Measurements from ENCODE around the gene RNF138.
A peak's percentile ranks its signal among the peaks of the same experiment; 100 is the strongest.
"Not testable (repeated sequence)": the region's sequence is repeated elsewhere in the genome, so short reads cannot be mapped to it uniquely, and the experiment has no call there.

The RNF138 gene, protein sequence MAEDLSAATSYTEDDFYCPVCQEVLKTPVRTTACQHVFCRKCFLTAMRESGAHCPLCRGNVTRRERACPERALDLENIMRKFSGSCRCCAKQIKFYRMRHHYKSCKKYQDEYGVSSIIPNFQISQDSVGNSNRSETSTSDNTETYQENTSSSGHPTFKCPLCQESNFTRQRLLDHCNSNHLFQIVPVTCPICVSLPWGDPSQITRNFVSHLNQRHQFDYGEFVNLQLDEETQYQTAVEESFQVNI

DNA sequence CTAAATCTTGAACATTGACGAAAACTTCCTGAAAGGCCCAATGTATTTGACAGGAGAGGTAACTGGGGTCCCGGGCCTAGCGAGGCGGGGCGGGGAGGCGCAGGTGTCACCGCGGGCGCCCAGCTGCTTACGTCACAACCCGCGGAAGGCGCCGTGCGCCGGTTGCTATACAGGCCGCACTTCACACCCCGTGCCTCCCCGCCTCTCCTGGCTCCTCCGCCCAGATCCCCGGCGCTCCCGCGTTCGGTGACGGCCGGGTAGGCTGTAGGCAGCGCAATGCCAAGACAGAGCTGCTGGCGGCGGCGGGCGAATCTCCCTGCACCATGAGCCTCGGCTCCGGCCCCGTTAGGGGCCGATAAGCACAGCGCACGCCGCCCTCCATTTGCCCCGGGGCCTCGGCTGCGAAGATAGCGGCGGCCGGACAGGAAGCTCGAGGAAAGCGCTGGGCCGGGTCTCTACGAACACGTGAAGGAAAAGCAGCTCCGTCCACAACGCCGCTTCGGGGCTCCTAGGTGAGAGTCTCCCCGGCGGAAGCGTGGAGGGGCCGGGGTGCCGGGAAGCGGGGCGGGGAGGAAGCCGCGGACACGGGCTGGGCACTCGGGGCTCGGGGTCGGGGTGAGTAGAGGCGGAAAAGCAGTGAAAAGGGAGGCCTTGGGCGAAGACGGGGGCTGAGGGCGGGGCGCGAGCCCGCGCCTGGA lies at the start of gene RNF138:
Gene RNF138, plus strand, starts transcription at position 151 of the 698 bp plus-strand sequence. CDS start 903 bp downstream, outside the sequence.
- DNase-seq, result peak; percentile 89

DNA sequence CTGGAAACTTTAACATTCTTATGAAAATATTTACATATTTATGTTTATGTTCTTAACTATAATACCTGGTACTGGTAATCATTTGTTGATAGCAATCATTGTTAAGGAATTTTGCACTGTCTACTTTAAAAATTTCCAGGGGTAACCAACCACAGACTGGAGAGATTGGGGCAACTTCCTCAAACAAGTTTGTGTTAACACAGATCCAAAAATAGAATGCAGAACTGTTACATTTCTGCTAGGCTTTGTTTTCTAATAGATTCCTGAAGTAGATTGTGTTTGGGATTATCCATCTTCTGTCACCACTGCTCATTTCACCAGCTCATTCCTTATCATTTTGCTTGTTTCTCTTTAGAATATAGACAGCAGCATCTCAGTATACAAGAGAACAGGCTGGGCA lies 49.3 kb upstream of the RNF138 start:
- DNase-seq, result no peak

DNA sequence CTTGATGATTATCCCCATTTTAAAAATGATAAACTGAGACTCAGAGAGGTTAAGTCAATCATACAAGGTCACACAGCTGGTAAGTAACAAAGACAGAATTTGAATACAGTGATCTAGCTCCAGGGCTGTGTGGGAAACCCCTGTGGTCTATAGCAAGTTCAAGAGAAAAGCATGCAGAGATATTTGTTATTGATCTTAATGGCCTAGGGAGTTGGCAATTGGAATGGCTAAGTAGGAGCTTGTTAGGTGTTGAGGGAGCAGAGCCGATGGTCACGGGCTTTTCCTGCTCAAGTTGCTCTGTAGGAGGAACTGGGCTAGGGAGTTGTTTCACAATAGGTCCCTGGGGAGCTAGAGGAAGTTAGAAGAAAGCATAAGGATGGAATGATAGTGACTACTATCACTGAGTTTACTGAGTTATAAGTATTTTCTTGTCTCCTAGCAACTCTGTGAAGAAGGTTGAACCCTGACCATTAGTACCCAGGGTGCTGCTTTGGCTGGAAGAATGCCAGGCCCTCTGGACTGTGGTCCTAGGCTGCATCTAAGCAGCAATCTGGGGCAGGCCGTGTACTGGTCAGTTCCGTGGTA lies 43.1 kb upstream of the RNF138 start:
- DNase-seq, result no peak

DNA sequence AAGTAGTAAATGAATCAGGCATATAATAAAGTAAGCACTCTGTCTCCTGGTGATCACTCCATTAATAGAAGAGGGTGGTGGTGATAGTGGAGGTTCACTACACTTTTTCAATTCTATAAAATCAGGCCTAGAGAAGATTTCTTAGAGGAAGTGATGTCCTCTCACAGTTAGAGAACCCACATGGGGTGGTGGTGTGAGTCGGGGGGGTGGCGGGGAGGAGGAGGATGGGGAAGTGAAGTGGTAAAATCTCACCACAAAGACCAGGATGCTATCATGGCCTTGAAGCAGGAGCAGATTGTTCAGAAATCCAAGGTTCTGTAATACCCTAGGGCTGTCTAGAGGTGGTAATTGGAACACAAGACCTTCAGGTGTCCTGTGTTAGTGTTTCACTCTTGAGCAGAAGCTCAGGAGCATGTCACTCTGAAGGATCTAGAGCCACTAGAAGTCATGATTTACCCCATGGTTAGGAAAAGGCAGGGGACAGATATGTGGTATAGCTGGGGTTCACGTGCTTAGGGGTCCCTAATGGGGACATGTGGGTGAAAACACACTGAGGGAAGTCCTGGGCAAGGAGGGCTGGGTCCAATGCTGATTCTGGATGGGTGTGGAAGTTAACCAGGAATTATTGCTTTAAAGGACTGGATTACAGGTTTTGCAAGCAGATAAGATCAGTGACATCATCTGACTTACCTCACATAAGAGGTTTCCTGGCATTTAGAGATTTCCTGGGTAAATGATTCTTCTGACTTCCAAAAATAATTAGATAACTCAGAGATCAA lies 42.1 kb upstream of the RNF138 start:
- peak; percentile 55 for DNase-seq

DNA sequence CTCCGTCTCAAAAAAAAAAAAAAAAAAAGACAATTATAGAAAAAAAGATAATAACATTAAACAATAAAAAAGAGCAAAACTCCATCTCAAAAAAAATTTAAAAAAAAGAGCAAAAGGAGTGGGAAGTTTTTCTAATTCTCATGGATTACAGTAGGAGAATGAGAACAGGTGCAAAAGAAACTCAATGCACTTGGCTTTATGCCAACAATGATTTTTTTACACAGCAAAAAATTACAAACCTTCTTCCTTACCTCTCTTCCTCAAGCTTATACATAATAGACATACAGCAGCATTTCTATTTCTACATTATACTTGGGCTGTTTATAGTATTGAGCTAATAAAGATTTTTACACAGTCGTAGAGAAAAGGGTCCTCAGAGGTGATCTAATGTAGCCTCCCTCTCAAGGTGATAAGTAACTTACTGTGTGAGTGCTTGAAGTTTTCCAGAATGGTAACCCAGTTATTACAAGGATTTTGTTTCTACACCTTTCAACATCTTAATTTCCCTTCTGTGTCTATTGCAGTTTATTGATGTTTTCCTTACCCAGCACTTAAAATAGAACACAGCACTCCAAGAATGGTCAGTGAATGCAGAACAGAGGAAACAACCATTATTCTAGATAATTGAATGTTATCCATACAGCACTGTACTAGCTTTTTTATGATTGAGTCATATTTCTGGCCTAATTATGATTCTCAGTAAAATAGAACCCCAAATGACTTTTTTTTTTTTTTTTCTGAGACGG lies 34.9 kb upstream of the RNF138 start:
- DNase-seq, result no peak

DNA sequence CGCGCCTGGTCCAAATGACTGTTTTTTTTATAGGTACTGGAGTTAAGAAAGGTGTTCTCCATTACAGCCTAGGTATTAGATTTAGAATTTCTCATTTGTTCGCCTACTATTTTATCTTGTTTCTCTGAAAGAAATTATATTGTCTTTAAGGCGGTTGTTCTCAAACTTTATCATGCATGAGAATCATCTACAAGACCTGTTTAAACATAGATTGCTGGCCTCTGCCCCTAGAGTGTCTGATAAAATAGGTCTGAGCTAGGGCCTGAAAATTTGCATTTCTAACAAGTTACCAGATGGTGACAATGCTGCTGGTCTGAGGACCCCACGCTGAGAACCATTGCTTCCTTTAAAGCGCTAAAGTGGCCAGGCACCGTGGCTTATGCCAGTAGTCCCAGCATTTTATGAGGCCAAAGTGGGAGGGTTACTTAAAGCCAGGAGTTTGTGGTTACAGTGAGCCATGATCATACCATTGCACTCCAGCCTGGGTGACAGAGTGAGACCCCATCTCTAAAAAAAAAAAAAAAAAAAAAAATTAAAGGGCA lies 34.0 kb upstream of the RNF138 start:
- DNase-seq, result no peak

DNA sequence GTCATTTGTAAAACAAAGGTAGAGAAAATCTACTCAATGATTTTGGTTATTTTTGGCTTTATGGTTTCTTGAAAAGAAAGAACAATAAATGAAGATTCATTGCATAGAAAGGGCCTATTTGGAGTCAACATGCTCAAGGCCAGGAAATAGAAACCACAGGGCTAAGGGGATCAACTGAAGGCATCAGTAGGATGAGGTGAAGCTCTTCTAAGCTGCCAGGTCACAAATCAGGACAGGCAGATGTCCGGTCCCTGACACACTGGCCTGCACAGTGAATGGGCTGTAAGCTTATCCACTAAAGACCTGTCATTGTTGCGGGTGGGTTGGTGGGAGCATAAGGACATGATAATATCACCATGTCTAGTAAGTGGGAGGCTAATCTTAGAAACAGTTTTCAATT lies 31.6 kb upstream of the RNF138 start:
- no peak for DNase-seq

DNA sequence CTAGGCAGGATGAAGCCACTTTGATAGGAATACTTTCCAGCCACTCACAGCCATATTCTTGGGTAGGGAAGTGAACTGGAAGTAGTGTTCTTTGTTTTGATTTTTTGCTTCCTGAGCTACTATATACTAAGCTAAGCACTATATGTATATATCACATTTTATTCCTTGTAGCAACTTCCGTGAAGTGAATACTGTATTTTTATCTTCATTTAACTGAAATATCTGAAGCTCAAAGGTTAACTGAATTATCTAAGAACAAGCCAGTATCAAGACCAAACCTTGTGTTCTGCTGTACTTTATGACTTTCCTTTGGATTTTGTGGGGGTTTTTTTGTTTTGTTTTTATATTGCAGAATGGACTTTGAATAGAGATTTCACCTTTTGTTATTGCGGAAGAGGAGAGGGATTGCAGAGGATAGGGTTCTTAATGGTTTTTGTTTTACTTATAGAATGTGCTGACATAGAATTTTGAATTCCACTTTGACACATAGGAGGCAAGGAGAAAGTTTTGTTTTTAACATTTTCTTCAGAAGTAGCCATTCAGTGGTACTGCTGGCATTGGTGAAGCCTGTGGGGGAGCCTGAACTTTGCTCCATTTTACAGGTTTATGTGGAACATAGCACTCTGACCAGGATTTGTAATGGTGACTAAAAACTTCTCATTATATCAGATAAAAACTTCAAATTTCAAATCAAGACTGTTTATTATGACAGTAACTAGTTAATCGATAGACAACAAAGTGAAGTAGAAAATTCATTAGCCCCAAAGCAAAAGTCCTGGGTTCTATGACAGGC lies 24.1 kb upstream of the RNF138 start:
- DNase-seq, result no peak

DNA sequence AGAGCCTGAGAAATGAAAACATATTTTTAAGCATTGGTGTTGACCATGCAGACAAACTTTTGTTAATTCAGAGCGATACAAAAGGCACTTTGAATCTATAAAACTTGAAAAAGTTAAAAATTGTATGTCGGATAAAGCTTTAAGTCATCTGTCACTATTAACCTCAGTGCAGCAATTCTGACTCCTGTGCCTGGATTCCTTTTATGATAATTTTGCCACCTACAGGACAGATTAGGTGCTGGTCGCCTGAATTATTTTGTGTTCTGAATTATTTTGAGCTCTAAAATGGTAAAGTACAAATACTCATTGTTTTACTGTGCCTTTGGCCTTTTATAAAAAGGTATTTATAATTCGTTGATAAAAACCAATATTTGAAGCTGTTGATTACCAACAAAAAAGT lies 19.4 kb upstream of the RNF138 start:
- DNase-seq, result no peak

DNA sequence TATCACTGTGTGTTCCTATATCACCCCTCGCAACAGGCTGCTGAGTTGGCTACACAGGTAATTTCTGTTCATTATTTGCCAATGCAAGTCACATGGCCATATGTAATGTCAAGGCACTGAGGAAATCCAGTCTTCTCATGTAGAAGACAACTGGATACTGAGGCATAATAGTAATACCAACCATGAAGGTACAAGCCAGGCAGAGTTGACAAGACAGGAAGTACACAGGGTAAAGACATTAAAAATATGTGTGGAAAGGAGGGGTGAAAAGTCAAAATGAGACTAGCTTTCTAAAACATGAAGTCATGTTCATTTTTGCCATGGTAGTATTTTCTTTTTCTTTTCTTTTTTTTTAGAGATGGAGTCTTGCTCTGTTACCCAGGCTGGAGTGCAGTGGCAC lies 17.5 kb upstream of the RNF138 start:
- DNase-seq, result no peak

DNA sequence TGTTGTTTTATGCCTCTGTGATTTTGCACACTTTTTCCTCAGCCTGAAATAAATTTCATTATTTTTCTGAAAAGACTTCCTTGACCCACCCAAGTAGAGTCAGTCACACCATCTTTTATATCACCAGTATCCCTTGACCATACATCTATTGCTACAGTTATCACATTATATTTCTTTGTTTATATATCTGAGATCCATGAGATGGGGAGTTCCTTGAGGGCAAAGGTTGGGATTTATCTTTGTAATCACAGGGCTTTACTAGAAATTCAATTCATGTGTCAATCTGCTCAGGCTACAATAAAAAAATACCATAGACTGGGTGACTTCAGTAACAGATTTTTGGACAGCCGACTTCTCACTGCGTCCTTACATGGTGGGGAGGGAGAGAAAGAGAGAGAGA lies 12.8 kb upstream of the RNF138 start:
- no peak for DNase-seq

DNA sequence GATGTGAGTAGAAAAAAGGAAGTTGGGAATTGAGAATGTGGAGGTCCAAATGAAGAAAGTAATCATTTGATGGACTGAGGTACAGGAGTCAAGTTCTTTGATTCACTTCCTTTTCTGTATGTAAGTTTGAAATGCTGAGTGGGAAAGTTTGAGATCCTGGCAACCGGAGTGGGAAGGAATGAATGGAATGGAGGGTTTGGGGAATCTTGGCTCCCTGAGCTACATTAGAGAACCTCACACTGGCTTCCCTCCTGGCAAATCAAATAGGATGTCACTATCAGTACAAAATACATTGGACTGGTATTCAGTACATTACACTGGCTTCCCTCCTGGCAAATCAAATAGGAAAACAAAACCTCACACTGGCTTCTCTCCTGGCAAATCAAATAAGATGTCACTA lies 9.8 kb upstream of the RNF138 start:
- DNase-seq, result no peak

DNA sequence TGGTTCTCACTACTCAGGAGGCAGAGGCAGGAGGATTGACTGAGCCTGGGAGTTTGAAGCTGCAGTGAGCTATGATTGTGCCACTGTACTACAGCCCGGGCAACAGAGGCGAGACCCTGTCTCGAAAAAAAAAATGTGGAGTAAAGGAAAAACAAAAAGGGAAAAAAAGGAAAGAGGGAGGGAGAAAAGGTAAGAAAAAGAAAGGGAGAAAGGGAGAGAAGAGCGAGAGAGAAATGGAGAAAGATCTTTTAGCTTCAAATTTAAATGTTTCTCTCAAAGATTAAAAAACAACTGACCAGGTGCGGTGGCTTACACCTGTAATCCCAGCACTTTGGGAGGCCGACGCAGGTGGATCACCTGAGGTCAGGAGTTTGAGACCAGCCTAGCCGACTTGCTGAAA lies 7.9 kb upstream of the RNF138 start:
- DNase-seq, result no peak

DNA sequence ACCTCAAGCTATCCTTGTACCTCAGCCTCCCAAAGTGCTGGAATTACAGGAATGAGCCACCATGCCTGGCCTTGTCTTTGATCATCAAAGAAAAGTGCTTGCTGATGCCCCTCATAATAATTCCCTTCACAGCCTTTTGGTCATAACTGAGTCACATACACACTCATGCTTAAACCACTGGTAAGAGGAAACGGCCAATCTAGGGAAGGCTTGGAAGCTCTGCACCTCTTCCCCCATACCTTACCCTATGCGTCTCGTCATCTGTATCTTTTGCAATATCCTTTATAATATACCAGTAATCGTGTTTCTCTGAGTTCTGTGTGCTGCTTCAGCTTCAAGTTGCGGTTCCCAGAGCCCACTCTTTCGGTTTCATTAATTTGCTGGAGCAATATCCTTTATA lies 4.8 kb upstream of the RNF138 start:
- DNase-seq, result no peak

DNA sequence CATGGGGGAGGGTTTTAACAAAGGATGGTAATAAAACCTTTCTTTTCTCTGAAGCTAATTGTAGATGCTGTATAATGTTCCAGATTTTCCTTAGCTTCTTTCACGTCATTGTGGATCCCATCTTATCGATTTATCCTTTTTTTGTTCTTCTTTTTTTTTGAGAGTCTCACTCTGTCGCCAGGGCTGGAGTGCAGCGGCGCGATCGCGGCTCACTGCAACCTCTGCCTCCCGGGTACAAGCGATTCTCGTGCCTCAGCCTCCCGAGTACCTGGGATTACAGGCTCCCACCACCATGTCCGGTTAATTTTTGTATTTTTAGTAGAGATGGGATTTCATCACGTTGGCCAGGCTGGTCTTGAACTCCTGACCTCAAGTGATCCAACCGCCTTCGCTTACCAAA lies 843 bp upstream of the RNF138 start:
- DNase-seq, result not testable (repeated sequence)

DNA sequence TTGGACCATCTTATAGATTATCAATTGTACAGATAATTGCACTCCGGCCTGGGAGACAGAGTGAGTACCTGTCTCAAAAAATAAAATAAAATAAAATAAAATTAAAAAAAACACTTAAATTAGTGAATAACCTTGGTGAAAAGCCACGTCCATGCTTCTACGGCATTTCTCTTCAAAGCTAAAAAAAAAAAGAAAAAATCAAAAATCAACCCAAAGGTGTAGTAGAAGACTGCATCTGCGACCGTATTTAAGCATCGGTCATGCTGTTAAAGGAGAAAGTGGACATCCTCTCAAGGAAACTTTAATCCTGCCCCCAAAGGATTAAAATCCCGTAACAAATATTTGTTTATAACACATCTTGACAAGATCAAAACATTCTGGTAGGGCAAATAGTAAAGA lies 350 bp upstream of the RNF138 start:
- no peak for DNase-seq

DNA sequence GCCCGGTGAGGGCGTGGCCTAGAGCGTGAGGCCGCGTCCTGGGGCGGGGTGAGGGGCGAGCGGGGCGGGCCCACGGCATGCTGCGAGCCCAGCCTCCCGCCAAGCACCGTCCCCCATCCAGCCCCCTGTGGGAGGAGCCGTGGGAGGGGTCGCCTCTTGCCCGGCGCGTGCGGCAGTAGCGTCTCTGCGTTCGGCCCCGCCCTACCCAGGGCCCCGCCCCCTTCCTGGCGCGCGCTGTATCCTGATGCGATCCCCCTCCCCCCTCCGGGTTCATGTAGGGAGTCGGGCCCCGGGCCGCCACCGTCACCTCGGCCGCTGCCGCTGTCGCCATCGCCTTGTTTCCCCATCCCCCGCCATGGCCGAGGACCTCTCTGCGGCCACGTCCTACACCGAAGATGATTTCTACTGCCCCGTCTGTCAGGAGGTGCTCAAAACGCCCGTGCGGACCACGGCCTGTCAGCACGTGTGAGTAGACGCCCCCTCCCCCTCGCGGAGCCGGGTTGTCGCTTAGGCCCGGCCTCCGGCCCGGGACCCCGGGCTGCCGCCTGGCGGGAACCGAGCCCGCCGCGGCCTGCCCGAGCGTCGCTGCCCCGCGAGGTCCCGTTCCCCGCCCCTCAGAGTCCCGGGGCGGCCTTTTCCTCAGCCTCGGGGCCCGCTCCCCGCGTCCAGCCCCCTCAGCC lies 888 bp downstream of the RNF138 start:
- peak; percentile 100 for DNase-seq

DNA sequence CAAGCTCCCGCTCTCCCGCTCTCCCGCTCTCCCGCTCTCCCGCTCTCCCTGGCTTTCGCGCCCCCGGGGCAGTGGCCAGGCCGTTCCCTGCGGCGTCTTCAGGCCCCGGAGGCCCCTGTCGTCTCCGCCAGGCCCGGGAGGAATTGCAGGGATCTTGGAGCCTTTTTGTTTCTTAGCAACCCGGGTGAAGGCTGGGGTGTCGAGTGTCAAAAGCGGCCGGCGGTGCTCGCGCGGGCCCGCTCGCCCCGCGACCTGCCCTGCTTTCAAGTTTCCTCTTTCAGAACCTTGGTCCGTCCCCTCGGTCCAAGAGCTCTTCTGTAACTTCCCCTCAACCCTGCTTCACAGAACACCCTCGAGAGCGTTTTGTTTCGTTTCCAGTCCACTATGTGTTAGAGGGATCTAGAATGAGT lies 1.4 kb downstream of the RNF138 start:
- peak; percentile 51 for DNase-seq

DNA sequence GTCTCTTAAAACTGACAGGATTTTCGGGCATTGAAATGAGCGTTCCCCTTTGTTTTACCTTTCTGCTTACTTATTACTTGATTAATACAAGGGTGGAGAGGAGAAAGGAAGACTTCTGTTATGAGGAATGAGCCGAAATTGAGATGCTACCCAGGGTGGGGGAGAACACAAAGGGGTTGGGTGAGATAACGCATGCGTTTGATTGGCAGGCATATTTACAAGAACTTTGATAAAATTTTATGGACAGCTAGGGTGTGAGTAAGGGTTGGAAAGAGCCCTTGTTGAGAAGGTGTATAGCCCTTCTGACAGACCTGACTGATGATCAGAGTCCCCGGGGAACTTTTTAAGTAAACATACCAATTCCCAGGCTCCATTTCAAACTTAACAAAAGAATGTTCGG lies 1.8 kb downstream of the RNF138 start:
- no peak for DNase-seq

DNA sequence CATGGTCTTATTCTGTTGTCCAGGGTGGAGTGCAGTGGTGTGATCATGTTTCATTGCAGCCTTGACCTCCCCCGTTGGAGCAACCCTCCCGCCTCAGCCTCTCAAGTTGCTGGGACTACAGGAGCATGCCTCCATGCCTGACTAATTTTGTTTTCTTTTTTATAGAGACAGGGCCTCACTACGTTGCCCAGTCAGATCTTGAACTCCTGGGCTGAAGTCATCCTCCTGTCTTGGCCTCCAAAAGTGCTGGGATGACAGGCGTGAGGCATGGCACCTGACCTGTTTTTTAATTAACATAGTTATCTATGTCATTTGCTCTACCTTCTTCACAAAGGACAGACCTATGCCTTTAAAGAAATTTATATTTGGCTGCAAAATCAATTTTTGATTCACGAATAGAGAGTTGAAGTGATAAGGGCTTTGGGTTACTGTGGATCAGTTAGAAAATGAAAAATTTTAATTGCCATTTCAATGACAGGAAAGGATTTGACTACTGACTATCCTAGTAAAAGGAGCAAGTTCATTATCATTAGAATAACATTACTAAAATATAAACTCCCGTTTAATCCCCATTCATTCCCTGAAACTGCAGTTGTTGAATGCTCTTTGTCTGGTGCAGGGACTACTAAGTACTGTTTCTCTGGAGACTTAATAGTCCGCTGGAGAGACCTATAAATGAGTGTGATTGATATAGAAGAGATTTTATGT lies 3.7 kb downstream of the RNF138 start:
- DNase-seq, result no peak

DNA sequence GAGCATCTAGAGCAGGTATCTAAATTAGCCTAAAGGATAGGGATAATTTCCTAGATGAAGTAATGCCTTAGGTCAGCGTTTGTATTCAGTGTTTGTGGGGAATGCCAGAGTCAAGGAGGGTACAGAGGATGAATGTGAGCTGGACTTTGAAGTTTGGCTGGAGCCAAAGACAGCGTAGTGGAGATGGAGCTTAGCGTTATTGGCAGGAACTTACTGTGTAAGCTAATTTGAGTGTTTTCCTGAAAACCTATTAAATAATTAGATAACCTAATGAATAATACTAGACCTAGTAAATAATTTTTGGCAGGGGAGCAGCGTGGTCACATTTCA lies 4.2 kb downstream of the RNF138 start:
- DNase-seq, result no peak

Data from activated T-cell treated with anti-CD3 and anti-CD28 coated beads, Interleukin-2, amount 50 U/mL, for 1 hour (primary cell).